Calu3 (cell line): ENCODE results near the gene CACNA1S. TPM values are rescaled to one million over a fixed set of nuclear protein-coding genes. Genes with fewer than 3 reads are reported as not detected.

Source experiments
- BruUV-seq: library from RNA; stranded (reverse); fragments of 400-500 nt; replicated peaks from 2 replicates; lab custom pipeline; 2021; lab: Mats Ljungman, UMichigan
- CTCF ChIA-PET: fragments of 300-600 bp; sonication (Branson Sonifier 250); formaldehyde crosslinking; loops from one replicate; lab custom pipeline; 2022; ENCODE audit warnings: antibody characterized with exemption; lab: Charles Lee
- DNase-seq: peaks from one replicate; pipeline ENCODE4 v3.0.0; 2022
- H3K27ac Mint-ChIP-seq: one replicate; pipeline ENCODE4 v1.8.0; 2022; ENCODE audit warnings: mixed read lengths; ENCODE audit not compliant: unreplicated experiment
- H3K27me3 Mint-ChIP-seq: one replicate; pipeline ENCODE4 v1.8.0; 2022; ENCODE audit warnings: mixed read lengths; ENCODE audit not compliant: unreplicated experiment
- H3K36me3 Mint-ChIP-seq: one replicate; pipeline ENCODE4 v1.8.0; 2022; ENCODE audit warnings: mild to moderate bottlenecking, moderate library complexity, mixed read lengths; ENCODE audit not compliant: insufficient read depth, unreplicated experiment
- H3K4me1 Mint-ChIP-seq: one replicate; pipeline ENCODE4 v1.8.0; 2022; ENCODE audit warnings: mild to moderate bottlenecking, low read depth, mixed read lengths; ENCODE audit not compliant: unreplicated experiment
- H3K4me3 Mint-ChIP-seq: one replicate; pipeline ENCODE4 v1.8.0; 2022; ENCODE audit warnings: mild to moderate bottlenecking, low read depth, moderate library complexity, mixed read lengths; ENCODE audit not compliant: unreplicated experiment
- H3K9me3 Mint-ChIP-seq: one replicate; pipeline ENCODE4 v1.8.0; 2022; ENCODE audit warnings: low read depth, mixed read lengths; ENCODE audit not compliant: unreplicated experiment
- intact Hi-C: fragments of 100-400 bp; cut with micrococcal nuclease; formaldehyde crosslinking; loops from one replicate; pipeline ENCODE4 v1.10.0; 2022; ENCODE audit not compliant: unreplicated experiment
- total RNA-seq: library from RNA; stranded (reverse); gene quantifications from 2 replicates; pipeline ENCODE4 v1.2.3, GENCODE V29; 2022
- TF ChIP-seq, protein P1 (sequence below): fragments of 200-600 bp; IDR thresholded peaks from one replicate; pipeline ENCODE4 v1.8.0; 2022; ENCODE audit warnings: antibody characterized with exemption; ENCODE audit not compliant: unreplicated experiment

The CACNA1S gene
- total RNA-seq, 1 experiment from 2014 or later: not detected

DNA sequence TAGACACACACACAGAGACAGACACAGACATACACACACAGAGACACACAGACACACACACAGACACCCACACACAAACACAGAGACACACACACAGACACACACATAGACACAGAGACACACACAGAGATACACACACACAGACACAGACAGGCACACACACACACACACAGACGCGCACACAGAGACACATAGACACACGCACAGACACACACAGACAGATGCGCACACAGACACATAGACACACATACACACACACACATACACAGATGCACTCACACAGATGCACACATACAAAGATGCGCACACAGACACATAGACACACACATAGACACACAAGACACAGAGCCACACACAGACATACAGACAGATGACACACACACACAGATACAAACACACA lies 104.7 kb downstream of the CACNA1S start:
- Mint-ChIP-seq H3K27me3 (no peaks in the 10 kb centered on the region), H3K4me3 (no peak overlapping the region), H3K27ac (no peak overlapping the region), H3K9me3 (no peaks in the 10 kb centered on the region), H3K4me1 (no peaks in the 10 kb centered on the region), H3K36me3 (no peaks in the 10 kb centered on the region)
- no TSS peak for BruUV-seq
- CTCF ChIA-PET: no interaction called here
- TF ChIP-seq, protein P1, sequence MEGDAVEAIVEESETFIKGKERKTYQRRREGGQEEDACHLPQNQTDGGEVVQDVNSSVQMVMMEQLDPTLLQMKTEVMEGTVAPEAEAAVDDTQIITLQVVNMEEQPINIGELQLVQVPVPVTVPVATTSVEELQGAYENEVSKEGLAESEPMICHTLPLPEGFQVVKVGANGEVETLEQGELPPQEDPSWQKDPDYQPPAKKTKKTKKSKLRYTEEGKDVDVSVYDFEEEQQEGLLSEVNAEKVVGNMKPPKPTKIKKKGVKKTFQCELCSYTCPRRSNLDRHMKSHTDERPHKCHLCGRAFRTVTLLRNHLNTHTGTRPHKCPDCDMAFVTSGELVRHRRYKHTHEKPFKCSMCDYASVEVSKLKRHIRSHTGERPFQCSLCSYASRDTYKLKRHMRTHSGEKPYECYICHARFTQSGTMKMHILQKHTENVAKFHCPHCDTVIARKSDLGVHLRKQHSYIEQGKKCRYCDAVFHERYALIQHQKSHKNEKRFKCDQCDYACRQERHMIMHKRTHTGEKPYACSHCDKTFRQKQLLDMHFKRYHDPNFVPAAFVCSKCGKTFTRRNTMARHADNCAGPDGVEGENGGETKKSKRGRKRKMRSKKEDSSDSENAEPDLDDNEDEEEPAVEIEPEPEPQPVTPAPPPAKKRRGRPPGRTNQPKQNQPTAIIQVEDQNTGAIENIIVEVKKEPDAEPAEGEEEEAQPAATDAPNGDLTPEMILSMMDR: no peak
- no peak for DNase-seq
- intact Hi-C loops: no loop called here

DNA sequence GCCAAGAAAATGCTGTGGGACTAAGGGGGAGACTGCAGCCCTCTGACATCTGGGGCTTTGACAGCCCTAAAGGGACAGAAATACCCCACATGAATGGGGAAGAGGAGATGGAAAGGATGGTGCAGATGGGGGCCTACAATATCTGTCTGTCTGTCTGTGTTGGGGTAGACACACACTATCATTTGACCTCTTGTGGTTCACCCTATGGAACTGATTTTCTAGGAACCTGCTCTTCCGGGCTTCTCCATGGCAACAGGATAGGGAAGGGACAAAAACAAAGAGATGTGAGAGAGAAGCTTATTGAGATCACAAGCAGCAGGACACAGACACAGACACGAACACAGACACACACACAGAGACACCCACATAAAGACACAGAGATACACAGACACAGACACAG lies 105.8 kb downstream of the CACNA1S start:
- Mint-ChIP-seq H3K4me3 (no peak overlapping the region), H3K27ac (no peak overlapping the region), H3K4me1 (no peaks in the 10 kb centered on the region), H3K27me3 (no peaks in the 10 kb centered on the region), H3K9me3 (no peaks in the 10 kb centered on the region), H3K36me3 (no peaks in the 10 kb centered on the region)
- DNase-seq: no peak
- intact Hi-C loops: no loop called here
- BruUV-seq: no TSS peak
- TF ChIP-seq, protein P1: no peak
- CTCF ChIA-PET: interaction anchor here (1.1 to 1.3 kb wide), 2 partner anchors 9 kb away, joined by 3 to 4 read pairs; no protein-coding TSS in a partner anchor

DNA sequence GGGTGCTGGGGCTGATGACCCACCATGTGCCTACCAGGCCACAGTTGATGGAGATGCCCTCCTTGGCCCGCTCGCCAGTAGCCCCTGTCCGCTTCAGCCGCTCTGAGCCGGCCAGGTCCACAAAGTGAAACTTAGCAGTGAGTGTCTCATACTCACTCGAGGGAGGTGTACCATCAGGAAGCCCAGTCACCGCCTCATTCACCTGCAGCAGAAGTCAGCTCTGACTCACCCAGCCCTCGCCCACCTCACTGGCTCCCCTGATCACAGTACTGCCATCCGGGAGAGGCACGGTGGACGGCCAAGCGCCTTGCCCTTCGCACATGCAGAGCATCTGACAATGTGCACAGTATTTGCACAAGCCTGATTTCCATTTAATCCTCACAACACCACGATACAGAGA lies 107.5 kb downstream of the CACNA1S start:
- no peaks in the 10 kb centered on the region for H3K27me3 Mint-ChIP-seq
- H3K4me1 Mint-ChIP-seq: no peaks in the 10 kb centered on the region
- intact Hi-C loops: no loop called here
- no TSS peak for BruUV-seq
- DNase-seq: no peak
- no peak overlapping the region for H3K4me3 Mint-ChIP-seq
- H3K9me3 Mint-ChIP-seq: no peaks in the 10 kb centered on the region
- CTCF ChIA-PET: no interaction called here
- TF ChIP-seq, protein P1: no peak
- H3K36me3 Mint-ChIP-seq: no peaks in the 10 kb centered on the region
- no peak overlapping the region for H3K27ac Mint-ChIP-seq

DNA sequence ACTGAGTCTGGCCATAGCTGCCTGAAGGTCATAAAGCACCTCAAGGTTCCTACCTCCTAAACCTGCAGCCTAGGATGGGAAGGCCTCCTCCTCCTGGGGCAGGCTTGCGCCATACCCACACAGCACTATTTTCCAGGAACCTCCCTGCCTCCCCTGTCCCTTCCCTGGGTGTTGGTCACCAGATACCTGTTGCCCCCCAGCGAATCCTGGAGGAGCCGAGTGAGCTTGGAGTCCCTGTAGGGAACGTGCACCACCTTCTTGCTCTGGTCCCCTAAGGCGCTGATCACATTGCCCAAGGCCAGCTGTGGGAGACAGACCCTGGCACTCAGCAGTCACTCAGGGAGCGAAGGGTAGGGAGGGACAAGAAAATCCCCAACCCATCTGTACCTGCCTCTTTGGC lies 108.1 kb downstream of the CACNA1S start:
- Mint-ChIP-seq H3K9me3 (no peaks in the 10 kb centered on the region), H3K36me3 (no peaks in the 10 kb centered on the region), H3K27me3 (no peaks in the 10 kb centered on the region), H3K27ac (no peak overlapping the region), H3K4me3 (no peak overlapping the region), H3K4me1 (no peaks in the 10 kb centered on the region)
- CTCF ChIA-PET: no interaction called here
- DNase-seq: no peak
- TF ChIP-seq, protein P1: no peak
- intact Hi-C loops: no loop called here
- no TSS peak for BruUV-seq
